ENCODE data around the gene DGKI. TPM values are rescaled to one million over a fixed set of nuclear protein-coding genes. Genes with fewer than 3 reads are reported as not detected.

DGKI gene
- total RNA-seq, 5 donors from 2014 or later (not counting 1 experiment from before 2014, with no cell fraction given), result not detected

DNA sequence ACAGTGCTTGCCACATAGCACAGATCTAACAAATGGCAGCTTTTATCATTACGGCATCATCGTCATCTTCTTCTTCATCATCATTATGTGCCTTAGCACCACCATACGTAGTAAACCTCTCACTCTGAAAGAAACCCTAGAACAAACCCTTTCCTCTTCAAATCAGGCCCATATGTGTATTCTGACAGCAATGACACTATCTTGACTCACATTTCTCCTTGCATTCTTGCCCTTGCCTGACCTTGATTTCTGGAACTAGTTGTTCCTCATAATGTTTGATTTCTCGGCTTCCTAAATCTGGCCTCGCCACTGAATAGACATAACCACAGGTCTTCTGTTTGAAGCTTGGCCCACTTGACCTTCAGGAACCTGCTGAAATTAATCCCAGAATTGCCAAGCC lies 115.3 kb downstream of the DGKI start:
- CTCF ChIA-PET, result interaction anchor here in 1 of 2 donors (0.7 kb wide), 1 partner anchor 536 kb away, joined by 3 read pairs; no protein-coding TSS in a partner anchor
- no peak overlapping the region for H3K4me3 ChIP-seq (ENCODE audit: control insufficient read depth in 1 of 2, extremely low read depth in 1 of 2, low read length in 1 of 2)
- Mint-ChIP-seq H3K36me3 (no peaks in the 10 kb centered on the region), H3K4me3 (no peak overlapping the region), H3K4me1 (no peaks in the 10 kb centered on the region), H3K9me3 (peaks cover 0 to 4% (median 0%) of the 10 kb centered on the region in 3 donors), H3K27ac (no peak overlapping the region), H3K27me3 (peaks cover 4 to 10% of the 10 kb centered on the region in 2 donors)
- POLR2A ChIA-PET, result no interaction called here
- ATAC-seq (replicated peaks in 1 of 4), result no peak
- H3K9me3 ChIP-seq, result no peaks in the 10 kb centered on the region
- no peaks in the 10 kb centered on the region for H3K4me1 ChIP-seq (ENCODE audit: control insufficient read depth in 1 of 2, extremely low read depth in 1 of 2, insufficient read depth in 2 of 2, low read length in 2 of 2)
- WGBS (ENCODE audit: insufficient coverage), result 73% methylated on average over 5 of the region's 5 CpGs
- no peak for DNase-seq
- H3K36me3 ChIP-seq (ENCODE audit: control insufficient read depth in 2 of 2, extremely low read depth in 1 of 2, insufficient read depth in 1 of 2, low read length in 1 of 2), result no peaks in the 10 kb centered on the region
- no peaks in the 10 kb centered on the region for H3K27me3 ChIP-seq (replicated peaks in 1 of 2; ENCODE audit: control insufficient read depth in 2 of 2, extremely low read depth in 1 of 2, insufficient read depth in 2 of 2, low read length in 1 of 2)
- no peak overlapping the region for H3K27ac ChIP-seq (ENCODE audit: low read length)

DNA sequence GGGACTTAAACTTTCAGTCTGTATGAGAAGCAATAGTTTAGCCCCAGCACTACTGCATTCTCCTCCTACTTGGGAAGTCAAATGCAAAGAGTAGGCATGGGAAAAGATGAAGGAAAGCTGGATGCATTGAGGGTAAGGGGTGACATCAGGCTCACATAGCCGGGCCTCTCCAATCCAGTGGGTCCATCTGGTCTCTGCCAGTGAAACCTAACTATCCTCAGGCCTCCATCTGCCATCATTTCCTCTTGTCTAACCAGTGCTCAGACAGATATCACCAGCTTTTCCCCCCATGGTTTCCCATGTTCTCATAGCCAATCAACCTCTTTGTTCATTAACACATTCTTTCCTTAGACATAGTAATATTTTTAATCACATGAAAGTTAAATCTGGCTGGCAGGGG lies 118.3 kb downstream of the DGKI start:
- Mint-ChIP-seq H3K27me3 (peaks cover 0 to 14% of the 10 kb centered on the region in 2 donors), H3K9me3 (peaks cover 0 to 4% (median 0%) of the 10 kb centered on the region in 3 donors), H3K36me3 (no peaks in the 10 kb centered on the region), H3K27ac (no peak overlapping the region), H3K4me3 (no peak overlapping the region), H3K4me1 (no peaks in the 10 kb centered on the region)
- H3K4me3 ChIP-seq (ENCODE audit: control insufficient read depth in 1 of 2, extremely low read depth in 1 of 2, low read length in 1 of 2), result no peak overlapping the region
- no peaks in the 10 kb centered on the region for H3K27me3 ChIP-seq (replicated peaks in 1 of 2; ENCODE audit: control insufficient read depth in 2 of 2, extremely low read depth in 1 of 2, insufficient read depth in 2 of 2, low read length in 1 of 2)
- H3K36me3 ChIP-seq (ENCODE audit: control insufficient read depth in 2 of 2, extremely low read depth in 1 of 2, insufficient read depth in 1 of 2, low read length in 1 of 2), result no peaks in the 10 kb centered on the region
- ChIA-PET CTCF (no interaction called here), POLR2A (no interaction called here)
- no peak for ATAC-seq (replicated peaks in 1 of 4)
- no peak for DNase-seq
- H3K4me1 ChIP-seq (ENCODE audit: control insufficient read depth in 1 of 2, extremely low read depth in 1 of 2, insufficient read depth in 2 of 2, low read length in 2 of 2), result no peaks in the 10 kb centered on the region
- WGBS (ENCODE audit: insufficient coverage), result no CpG with 5 or more reads among the region's 1 CpG
- no peak overlapping the region for H3K27ac ChIP-seq (ENCODE audit: low read length)
- H3K9me3 ChIP-seq, result no peaks in the 10 kb centered on the region

GRCh38 chr7:137727413-137727812 lies 119.4 kb downstream of the DGKI start:
- no CpG with 5 or more reads among the region's 2 CpGs for WGBS (ENCODE audit: insufficient coverage)
- Mint-ChIP-seq H3K27me3 (peaks cover 0 to 12% of the 10 kb centered on the region in 2 donors), H3K9me3 (no peaks in the 10 kb centered on the region), H3K4me1 (no peaks in the 10 kb centered on the region), H3K27ac (no peak overlapping the region), H3K4me3 (no peak overlapping the region), H3K36me3 (no peaks in the 10 kb centered on the region)
- ChIA-PET POLR2A (no interaction called here), CTCF (no interaction called here)
- DNase-seq (no peak), ATAC-seq (replicated peaks in 1 of 4) (no peak)
- Histone ChIP-seq H3K9me3 (no peaks in the 10 kb centered on the region), H3K27ac (ENCODE audit: low read length) (no peak overlapping the region), H3K36me3 (ENCODE audit: control insufficient read depth in 2 of 2, extremely low read depth in 1 of 2, insufficient read depth in 1 of 2, low read length in 1 of 2) (no peaks in the 10 kb centered on the region), H3K27me3 (replicated peaks in 1 of 2; ENCODE audit: control insufficient read depth in 2 of 2, extremely low read depth in 1 of 2, insufficient read depth in 2 of 2, low read length in 1 of 2) (no peaks in the 10 kb centered on the region), H3K4me3 (ENCODE audit: control insufficient read depth in 1 of 2, extremely low read depth in 1 of 2, low read length in 1 of 2) (no peak overlapping the region), H3K4me1 (ENCODE audit: control insufficient read depth in 1 of 2, extremely low read depth in 1 of 2, insufficient read depth in 2 of 2, low read length in 2 of 2) (no peaks in the 10 kb centered on the region)

GRCh38 chr7:137718355-137718754 lies 128.4 kb downstream of the DGKI start:
- H3K4me1 Mint-ChIP-seq, result no peaks in the 10 kb centered on the region
- Histone ChIP-seq H3K4me1 (ENCODE audit: control insufficient read depth in 1 of 2, extremely low read depth in 1 of 2, insufficient read depth in 2 of 2, low read length in 2 of 2) (no peaks in the 10 kb centered on the region), H3K27ac (ENCODE audit: low read length) (no peak overlapping the region), H3K4me3 (ENCODE audit: control insufficient read depth in 1 of 2, extremely low read depth in 1 of 2, low read length in 1 of 2) (no peak overlapping the region), H3K27me3 (replicated peaks in 1 of 2; ENCODE audit: control insufficient read depth in 2 of 2, extremely low read depth in 1 of 2, insufficient read depth in 2 of 2, low read length in 1 of 2) (no peaks in the 10 kb centered on the region), H3K36me3 (ENCODE audit: control insufficient read depth in 2 of 2, extremely low read depth in 1 of 2, insufficient read depth in 1 of 2, low read length in 1 of 2) (no peaks in the 10 kb centered on the region), H3K9me3 (no peaks in the 10 kb centered on the region)
- ChIA-PET CTCF (interaction anchor here in 1 of 2 donors (0.6 kb wide), 1 partner anchor 27 kb away, joined by 3 read pairs; no protein-coding TSS in a partner anchor), POLR2A (no interaction called here)
- no peaks in the 10 kb centered on the region for H3K36me3 Mint-ChIP-seq
- no peak overlapping the region for H3K27ac Mint-ChIP-seq
- WGBS (ENCODE audit: insufficient coverage), result 90% methylated on average over 4 of the region's 4 CpGs
- H3K27me3 Mint-ChIP-seq, result peaks cover 0 to 18% of the 10 kb centered on the region in 2 donors
- no peaks in the 10 kb centered on the region for H3K9me3 Mint-ChIP-seq
- no peak for DNase-seq
- H3K4me3 Mint-ChIP-seq, result no peak overlapping the region
- ATAC-seq (replicated peaks in 1 of 4), result no peak

DNA sequence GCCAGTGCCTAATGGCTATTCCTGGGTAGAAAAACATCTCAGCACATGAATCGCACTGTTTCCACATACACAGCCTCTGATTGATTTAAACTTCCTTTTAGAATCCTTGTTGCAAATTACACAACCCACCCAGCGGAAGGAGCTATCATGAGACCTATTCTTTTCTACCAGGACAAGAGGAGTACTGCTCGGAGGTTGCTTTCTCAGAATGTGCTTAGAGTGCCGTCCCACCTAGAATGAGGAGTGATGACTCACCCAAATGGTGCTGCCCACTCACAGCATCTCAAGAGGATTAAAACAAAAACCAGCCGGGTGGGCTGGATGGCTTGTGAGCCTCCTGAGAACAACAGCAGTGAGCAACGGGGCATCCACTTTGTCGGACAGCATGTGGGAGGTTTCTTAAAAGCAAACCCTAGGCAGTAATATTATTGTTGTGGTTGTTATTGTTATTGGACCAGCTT lies 128.9 kb downstream of the DGKI start:
- H3K27ac Mint-ChIP-seq, result no peak overlapping the region
- no peaks in the 10 kb centered on the region for H3K4me1 ChIP-seq (ENCODE audit: control insufficient read depth in 1 of 2, extremely low read depth in 1 of 2, insufficient read depth in 2 of 2, low read length in 2 of 2)
- 54% methylated on average over 3 of the region's 7 CpGs for WGBS (ENCODE audit: insufficient coverage)
- ATAC-seq (replicated peaks in 1 of 4), result no peak
- no peak overlapping the region for H3K4me3 Mint-ChIP-seq
- ChIA-PET POLR2A (no interaction called here), CTCF (interaction anchor here in 1 of 2 donors (0.6 kb wide), 1 partner anchor 26 kb away, joined by 3 read pairs; no protein-coding TSS in a partner anchor)
- H3K27me3 ChIP-seq (replicated peaks in 1 of 2; ENCODE audit: control insufficient read depth in 2 of 2, extremely low read depth in 1 of 2, insufficient read depth in 2 of 2, low read length in 1 of 2), result no peaks in the 10 kb centered on the region
- DNase-seq, result no peak
- no peaks in the 10 kb centered on the region for H3K9me3 ChIP-seq
- no peaks in the 10 kb centered on the region for H3K9me3 Mint-ChIP-seq
- no peaks in the 10 kb centered on the region for H3K36me3 Mint-ChIP-seq
- H3K27me3 Mint-ChIP-seq, result peaks cover 0 to 17% of the 10 kb centered on the region in 2 donors
- H3K36me3 ChIP-seq (ENCODE audit: control insufficient read depth in 2 of 2, extremely low read depth in 1 of 2, insufficient read depth in 1 of 2, low read length in 1 of 2), result no peaks in the 10 kb centered on the region
- no peak overlapping the region for H3K4me3 ChIP-seq (ENCODE audit: control insufficient read depth in 1 of 2, extremely low read depth in 1 of 2, low read length in 1 of 2)
- no peak overlapping the region for H3K27ac ChIP-seq (ENCODE audit: low read length)
- no peaks in the 10 kb centered on the region for H3K4me1 Mint-ChIP-seq

GRCh38 chr7:137717045-137717444 lies 129.7 kb downstream of the DGKI start:
- Histone ChIP-seq H3K9me3 (no peaks in the 10 kb centered on the region), H3K36me3 (ENCODE audit: control insufficient read depth in 2 of 2, extremely low read depth in 1 of 2, insufficient read depth in 1 of 2, low read length in 1 of 2) (no peaks in the 10 kb centered on the region), H3K27me3 (replicated peaks in 1 of 2; ENCODE audit: control insufficient read depth in 2 of 2, extremely low read depth in 1 of 2, insufficient read depth in 2 of 2, low read length in 1 of 2) (no peaks in the 10 kb centered on the region), H3K4me3 (ENCODE audit: control insufficient read depth in 1 of 2, extremely low read depth in 1 of 2, low read length in 1 of 2) (no peak overlapping the region), H3K27ac (ENCODE audit: low read length) (no peak overlapping the region), H3K4me1 (ENCODE audit: control insufficient read depth in 1 of 2, extremely low read depth in 1 of 2, insufficient read depth in 2 of 2, low read length in 2 of 2) (no peaks in the 10 kb centered on the region)
- Mint-ChIP-seq H3K27me3 (peaks cover 0 to 22% of the 10 kb centered on the region in 2 donors), H3K4me3 (no peak overlapping the region), H3K9me3 (no peaks in the 10 kb centered on the region), H3K4me1 (no peaks in the 10 kb centered on the region), H3K27ac (no peak overlapping the region), H3K36me3 (no peaks in the 10 kb centered on the region)
- DNase-seq (no peak), ATAC-seq (replicated peaks in 1 of 4) (no peak)
- ChIA-PET POLR2A (no interaction called here), CTCF (no interaction called here)
- WGBS (ENCODE audit: insufficient coverage), result 48% methylated on average over 2 of the region's 3 CpGs

DNA sequence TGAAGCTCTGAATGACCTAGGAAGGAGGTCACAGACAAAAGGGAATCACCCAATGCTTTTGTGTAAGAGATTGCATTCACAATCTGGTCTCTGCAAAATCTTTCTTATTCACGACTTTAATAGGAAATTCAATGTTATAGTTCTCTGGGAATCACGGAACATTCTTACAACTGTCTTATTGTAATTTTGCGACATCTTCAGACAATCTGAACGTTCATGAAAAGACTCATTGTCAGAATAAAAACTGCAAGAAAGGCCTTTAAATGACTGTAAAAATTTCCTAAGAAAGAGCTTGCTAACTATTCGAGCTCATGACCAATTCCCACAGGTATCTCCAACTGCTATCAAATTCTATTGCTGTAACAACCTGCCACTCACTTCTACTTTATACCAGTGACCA lies 130.7 kb downstream of the DGKI start:
- ATAC-seq (replicated peaks in 1 of 4) (no peak), DNase-seq (no peak)
- WGBS (ENCODE audit: insufficient coverage), result 60% methylated on average over 3 of the region's 5 CpGs
- H3K4me3 ChIP-seq (ENCODE audit: control insufficient read depth in 1 of 2, extremely low read depth in 1 of 2, low read length in 1 of 2), result no peak overlapping the region
- no peak overlapping the region for H3K27ac ChIP-seq (ENCODE audit: low read length)
- no peaks in the 10 kb centered on the region for H3K36me3 ChIP-seq (ENCODE audit: control insufficient read depth in 2 of 2, extremely low read depth in 1 of 2, insufficient read depth in 1 of 2, low read length in 1 of 2)
- H3K4me1 ChIP-seq (ENCODE audit: control insufficient read depth in 1 of 2, extremely low read depth in 1 of 2, insufficient read depth in 2 of 2, low read length in 2 of 2), result no peaks in the 10 kb centered on the region
- H3K4me3 Mint-ChIP-seq, result no peak overlapping the region
- ChIA-PET POLR2A (no interaction called here), CTCF (no interaction called here)
- H3K4me1 Mint-ChIP-seq, result no peaks in the 10 kb centered on the region
- H3K9me3 Mint-ChIP-seq, result no peaks in the 10 kb centered on the region
- H3K9me3 ChIP-seq, result no peaks in the 10 kb centered on the region
- peaks cover 0 to 16% of the 10 kb centered on the region in 2 donors for H3K27me3 Mint-ChIP-seq
- no peak overlapping the region for H3K27ac Mint-ChIP-seq
- H3K36me3 Mint-ChIP-seq, result no peaks in the 10 kb centered on the region
- H3K27me3 ChIP-seq (replicated peaks in 1 of 2; ENCODE audit: control insufficient read depth in 2 of 2, extremely low read depth in 1 of 2, insufficient read depth in 2 of 2, low read length in 1 of 2), result no peaks in the 10 kb centered on the region

All from T-cell (primary cell).